ENCODE data around the gene HENMT1.
A peak's percentile ranks its signal among the peaks of the same experiment; 100 is the strongest.
"Not testable (repeated sequence)": the region's sequence is repeated elsewhere in the genome, so short reads cannot be mapped to it uniquely, and the experiment has no call there.

The HENMT1 gene

GRCh38 chr1:108661030-108661609, at the start of gene HENMT1:
TSS of gene HENMT1 (minus strand) at chr1:108661093. CDS start at chr1:108659884, 1,209 bp downstream.
- Histone ChIP-seq H3K27me3 (ENCODE audit: control insufficient read depth, insufficient read depth, low read length) (peaks cover 22% of the 10 kb centered on the region), H3K36me3 (ENCODE audit: control insufficient read depth, insufficient read depth, low read length) (no peaks in the 10 kb centered on the region), H3K9me3 (ENCODE audit: control insufficient read depth, insufficient read depth, low read length) (no peaks in the 10 kb centered on the region), H3K4me1 (ENCODE audit: control insufficient read depth, insufficient read depth, low read length) (no peaks in the 10 kb centered on the region), H3K4me3 (ENCODE audit: low read depth, low read length) (peak within 1 kb of the TSS; percentile 68), H3K9ac (ENCODE audit: low read depth, low read length) (peak within 1 kb of the TSS; percentile 87)

- Histone ChIP-seq H3K9me3 (ENCODE audit: control insufficient read depth, insufficient read depth, low read length) (no peaks in the 10 kb centered on the region), H3K27me3 (ENCODE audit: control insufficient read depth, insufficient read depth, low read length) (no peaks in the 10 kb centered on the region), H3K4me1 (ENCODE audit: control insufficient read depth, insufficient read depth, low read length) (no peaks in the 10 kb centered on the region), H3K36me3 (ENCODE audit: control insufficient read depth, insufficient read depth, low read length) (no peaks in the 10 kb centered on the region), H3K9ac (ENCODE audit: low read depth, low read length) (no peak overlapping the region), H3K4me3 (ENCODE audit: low read depth, low read length) (peak overlapping the region; percentile 6)
Observed at GRCh38 chr1:108708691-108709660, 48.1 kb upstream of the HENMT1 start.

DNA sequence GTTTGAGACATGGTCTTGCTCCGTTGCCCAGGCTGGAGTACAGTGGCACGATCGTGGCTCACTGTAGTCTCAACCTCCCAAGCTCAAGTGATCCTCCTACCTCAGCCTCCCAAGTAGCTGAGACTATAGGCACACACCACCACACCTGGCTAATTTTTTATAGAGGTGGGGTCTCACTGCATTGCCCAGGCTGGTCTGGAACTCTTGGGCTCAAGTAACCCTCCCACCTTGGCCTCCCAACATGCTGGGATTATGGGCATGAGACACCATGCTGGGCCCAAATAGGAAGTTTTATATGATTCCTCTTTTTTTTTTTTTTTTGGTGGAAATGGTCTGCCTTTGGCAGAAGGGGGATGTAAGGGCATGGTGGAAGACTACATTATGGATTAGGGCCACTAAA, 45.8 kb upstream of the HENMT1 start:
- no peaks in the 10 kb centered on the region for H3K9me3 ChIP-seq (ENCODE audit: control insufficient read depth, insufficient read depth, low read length)
- no peak overlapping the region for H3K9ac ChIP-seq (ENCODE audit: low read depth, low read length)
- H3K27me3 ChIP-seq (ENCODE audit: control insufficient read depth, insufficient read depth, low read length), result no peaks in the 10 kb centered on the region
- H3K36me3 ChIP-seq (ENCODE audit: control insufficient read depth, insufficient read depth, low read length), result no peaks in the 10 kb centered on the region
- H3K4me3 ChIP-seq (ENCODE audit: low read depth, low read length), result no peak overlapping the region
- no peaks in the 10 kb centered on the region for H3K4me1 ChIP-seq (ENCODE audit: control insufficient read depth, insufficient read depth, low read length)

GRCh38 chr1:108704496-108704895, 43.6 kb upstream of the HENMT1 start:
- Histone ChIP-seq H3K9ac (ENCODE audit: low read depth, low read length) (no peak overlapping the region), H3K4me1 (ENCODE audit: control insufficient read depth, insufficient read depth, low read length) (no peaks in the 10 kb centered on the region), H3K4me3 (ENCODE audit: low read depth, low read length) (no peak overlapping the region), H3K36me3 (ENCODE audit: control insufficient read depth, insufficient read depth, low read length) (peaks cover 8% of the 10 kb centered on the region), H3K27me3 (ENCODE audit: control insufficient read depth, insufficient read depth, low read length) (no peaks in the 10 kb centered on the region), H3K9me3 (ENCODE audit: control insufficient read depth, insufficient read depth, low read length) (no peaks in the 10 kb centered on the region)

- Histone ChIP-seq H3K4me3 (ENCODE audit: low read depth, low read length) (no peak overlapping the region), H3K27me3 (ENCODE audit: control insufficient read depth, insufficient read depth, low read length) (no peaks in the 10 kb centered on the region), H3K9ac (ENCODE audit: low read depth, low read length) (no peak overlapping the region), H3K36me3 (ENCODE audit: control insufficient read depth, insufficient read depth, low read length) (peaks cover 13% of the 10 kb centered on the region), H3K9me3 (ENCODE audit: control insufficient read depth, insufficient read depth, low read length) (no peaks in the 10 kb centered on the region), H3K4me1 (ENCODE audit: control insufficient read depth, insufficient read depth, low read length) (no peaks in the 10 kb centered on the region)
Observed at GRCh38 chr1:108703939-108704338, 43.0 kb upstream of the HENMT1 start.

GRCh38 chr1:108702109-108702508, 41.2 kb upstream of the HENMT1 start:
- H3K9ac ChIP-seq (ENCODE audit: low read depth, low read length); H3K9me3 ChIP-seq (ENCODE audit: control insufficient read depth, insufficient read depth, low read length); H3K4me1 ChIP-seq (ENCODE audit: control insufficient read depth, insufficient read depth, low read length); H3K4me3 ChIP-seq (ENCODE audit: low read depth, low read length); H3K27me3 ChIP-seq (ENCODE audit: control insufficient read depth, insufficient read depth, low read length): not testable (repeated sequence)
- peaks cover 23% of the 10 kb centered on the region for H3K36me3 ChIP-seq (ENCODE audit: control insufficient read depth, insufficient read depth, low read length)

DNA sequence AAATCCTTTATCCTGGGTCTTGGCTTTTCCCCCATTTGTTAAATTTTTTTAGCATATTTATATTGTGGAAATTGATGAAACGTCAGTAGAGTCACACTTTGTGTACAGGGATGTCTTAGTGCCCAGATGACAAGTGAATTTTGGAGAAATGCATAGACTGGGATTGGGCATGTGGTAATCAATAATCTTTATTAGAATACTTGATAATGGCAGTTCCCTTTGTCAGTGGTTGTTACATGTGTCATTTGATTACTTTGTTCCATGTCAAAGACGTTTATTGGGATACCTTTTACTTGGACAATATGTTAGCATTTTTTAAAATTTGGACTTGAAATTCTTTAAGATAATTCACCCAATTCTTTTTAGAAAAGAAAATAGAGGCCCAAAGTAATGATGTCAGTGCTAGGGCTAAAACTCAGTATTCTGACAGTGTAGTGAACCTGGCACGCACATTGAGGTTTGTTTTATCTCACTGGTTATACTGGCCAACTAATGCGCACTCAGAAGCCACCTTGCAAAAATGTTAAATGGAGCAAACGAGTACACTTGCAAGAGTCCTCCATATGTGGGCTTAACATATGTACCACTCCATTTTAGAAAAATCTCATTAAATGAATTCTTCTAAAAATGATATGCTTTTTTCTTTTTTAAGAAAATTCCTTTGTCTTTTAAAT, 40.4 kb upstream of the HENMT1 start:
- H3K36me3 ChIP-seq (ENCODE audit: control insufficient read depth, insufficient read depth, low read length), result peaks cover 28% of the 10 kb centered on the region

DNA sequence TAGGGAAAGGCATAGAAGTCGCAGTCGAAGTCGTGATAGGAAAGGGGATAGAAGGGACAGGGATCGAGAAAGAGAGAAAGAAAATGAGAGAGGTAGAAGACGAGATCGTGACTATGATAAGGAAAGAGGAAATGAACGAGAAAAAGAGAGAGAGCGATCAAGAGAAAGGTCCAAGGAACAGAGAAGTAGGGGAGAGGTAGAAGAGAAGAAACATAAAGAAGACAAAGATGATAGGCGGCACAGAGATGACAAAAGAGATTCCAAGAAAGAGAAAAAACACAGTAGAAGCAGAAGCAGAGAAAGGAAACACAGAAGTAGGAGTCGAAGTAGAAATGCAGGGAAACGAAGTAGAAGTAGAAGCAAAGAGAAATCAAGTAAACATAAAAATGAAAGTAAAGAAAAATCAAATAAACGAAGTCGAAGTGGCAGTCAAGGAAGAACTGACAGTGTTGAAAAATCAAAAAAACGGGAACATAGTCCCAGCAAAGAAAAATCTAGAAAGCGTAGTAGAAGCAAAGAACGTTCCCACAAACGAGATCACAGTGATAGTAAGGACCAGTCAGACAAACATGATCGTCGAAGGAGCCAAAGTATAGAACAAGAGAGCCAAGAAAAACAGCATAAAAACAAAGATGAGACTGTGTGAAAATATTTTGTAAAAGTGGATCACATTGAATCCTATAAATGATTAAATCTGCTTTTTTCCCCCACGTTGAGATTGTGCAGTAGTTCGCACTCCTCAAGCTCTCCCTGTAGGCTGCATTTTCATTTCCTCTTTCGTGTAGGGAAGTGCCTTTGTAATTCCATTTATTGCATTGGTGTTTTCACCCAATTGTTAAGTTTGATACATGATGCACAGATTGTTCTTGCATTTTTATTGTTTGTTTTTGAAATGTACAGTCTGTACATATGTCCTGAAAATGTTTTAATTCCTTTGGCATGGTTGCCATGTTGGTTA, 38.8 kb upstream of the HENMT1 start:
- H3K27me3 ChIP-seq (ENCODE audit: control insufficient read depth, insufficient read depth, low read length), result no peaks in the 10 kb centered on the region
- no peaks in the 10 kb centered on the region for H3K9me3 ChIP-seq (ENCODE audit: control insufficient read depth, insufficient read depth, low read length)
- H3K36me3 ChIP-seq (ENCODE audit: control insufficient read depth, insufficient read depth, low read length), result peaks cover 30% of the 10 kb centered on the region
- H3K4me1 ChIP-seq (ENCODE audit: control insufficient read depth, insufficient read depth, low read length), result no peaks in the 10 kb centered on the region
- H3K9ac ChIP-seq (ENCODE audit: low read depth, low read length), result no peak overlapping the region
- no peak overlapping the region for H3K4me3 ChIP-seq (ENCODE audit: low read depth, low read length)

More for the DNA sequence above, 40.4 kb upstream of the HENMT1 start:
- H3K4me1 ChIP-seq (ENCODE audit: control insufficient read depth, insufficient read depth, low read length), result no peaks in the 10 kb centered on the region
- no peak overlapping the region for H3K9ac ChIP-seq (ENCODE audit: low read depth, low read length)
- H3K9me3 ChIP-seq (ENCODE audit: control insufficient read depth, insufficient read depth, low read length), result no peaks in the 10 kb centered on the region
- H3K4me3 ChIP-seq (ENCODE audit: low read depth, low read length), result no peak overlapping the region
- no peaks in the 10 kb centered on the region for H3K27me3 ChIP-seq (ENCODE audit: control insufficient read depth, insufficient read depth, low read length)

DNA sequence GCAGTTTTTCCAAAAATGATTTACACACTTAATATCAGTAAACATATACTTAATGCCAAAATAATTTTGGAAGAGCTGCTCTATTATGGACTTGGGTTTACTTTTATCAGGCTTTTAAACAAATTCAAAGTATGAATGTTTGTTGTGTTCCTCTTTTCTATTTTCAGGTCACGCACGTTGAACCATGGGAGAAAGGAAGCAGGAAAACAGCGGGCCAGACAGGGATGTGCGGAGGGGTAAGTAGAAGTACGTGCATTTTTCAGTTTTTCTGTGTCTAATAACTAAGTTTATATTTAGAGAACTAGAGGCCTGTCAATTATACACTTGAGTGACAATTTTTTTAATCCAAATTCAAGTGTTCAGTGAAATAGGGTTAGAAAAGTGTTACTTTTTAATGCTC, 34.6 kb upstream of the HENMT1 start:
- H3K9me3 ChIP-seq (ENCODE audit: control insufficient read depth, insufficient read depth, low read length), result no peaks in the 10 kb centered on the region
- no peak overlapping the region for H3K9ac ChIP-seq (ENCODE audit: low read depth, low read length)
- H3K36me3 ChIP-seq (ENCODE audit: control insufficient read depth, insufficient read depth, low read length), result peaks cover 30% of the 10 kb centered on the region
- H3K4me1 ChIP-seq (ENCODE audit: control insufficient read depth, insufficient read depth, low read length), result no peaks in the 10 kb centered on the region
- H3K27me3 ChIP-seq (ENCODE audit: control insufficient read depth, insufficient read depth, low read length), result no peaks in the 10 kb centered on the region
- H3K4me3 ChIP-seq (ENCODE audit: low read depth, low read length), result no peak overlapping the region

DNA sequence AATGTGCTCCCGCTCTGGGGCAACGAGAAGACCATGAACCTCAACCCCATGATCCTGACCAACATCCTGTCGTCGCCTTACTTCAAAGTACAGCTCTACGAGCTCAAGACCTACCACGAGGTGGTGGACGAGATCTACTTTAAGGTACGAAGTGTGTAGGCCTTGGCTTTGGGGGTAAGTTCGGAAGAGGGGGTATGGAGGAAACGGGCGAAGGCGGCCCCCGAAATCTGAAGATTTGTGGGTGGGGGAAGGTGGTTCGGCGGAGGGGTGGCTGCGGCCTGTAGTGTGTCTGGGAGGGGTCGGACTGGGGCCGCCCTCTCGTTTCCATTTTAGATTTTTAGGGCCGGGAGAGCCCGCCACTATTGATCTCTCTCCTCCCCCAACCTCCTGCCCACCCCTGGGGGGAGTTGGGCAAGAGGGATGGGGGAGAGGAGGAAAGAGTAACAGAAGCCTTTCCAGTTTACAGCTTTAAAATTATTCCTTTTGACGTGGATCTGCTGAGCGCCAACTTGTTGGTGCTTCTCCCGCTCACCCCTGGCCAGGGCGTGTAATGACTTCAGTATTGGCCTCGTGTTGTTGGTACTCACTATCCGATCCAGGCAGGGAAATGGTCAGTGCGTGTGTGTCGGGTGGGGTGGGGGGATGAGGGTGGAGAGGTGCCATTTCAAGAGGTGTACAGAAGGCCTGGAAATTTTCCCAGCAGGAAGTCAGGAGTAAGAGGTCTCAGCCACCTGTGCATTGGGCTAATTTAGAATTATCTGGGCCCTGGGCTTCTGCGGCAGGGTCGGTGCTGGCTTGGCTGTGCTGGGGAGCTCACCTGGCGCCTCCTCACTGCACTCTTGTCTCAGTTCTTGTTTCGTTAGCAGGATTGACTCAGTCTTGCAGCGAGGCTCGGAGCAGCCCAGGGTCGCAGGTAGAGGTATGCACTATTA, 32.1 kb upstream of the HENMT1 start:
- Histone ChIP-seq H3K4me1 (ENCODE audit: control insufficient read depth, insufficient read depth, low read length) (no peaks in the 10 kb centered on the region), H3K4me3 (ENCODE audit: low read depth, low read length) (peak overlapping the region; percentile 98), H3K9ac (ENCODE audit: low read depth, low read length) (peak overlapping the region; percentile 97), H3K9me3 (ENCODE audit: control insufficient read depth, insufficient read depth, low read length) (no peaks in the 10 kb centered on the region), H3K36me3 (ENCODE audit: control insufficient read depth, insufficient read depth, low read length) (peaks cover 13% of the 10 kb centered on the region), H3K27me3 (ENCODE audit: control insufficient read depth, insufficient read depth, low read length) (no peaks in the 10 kb centered on the region)

Measured in iPS-15b (cell line).